Islet of Langerhans (tissue), 1 donor: ENCODE data around the gene MTF2.
"Not testable (repeated sequence)": the region's sequence is repeated elsewhere in the genome, so short reads cannot be mapped to it uniquely, and the experiment has no call there.

Experiments
- FAIRE-seq: peaks from one replicate; lab custom pipeline; 2011; peaks lifted over from hg19 to GRCh38; lab: Jason Lieb, UNC

MTF2 gene

GRCh38 chr1:93078986-93079654, at the start of gene MTF2:
Gene MTF2 (plus strand): TSS chr1:93079283. CDS start chr1:93079527, 244 bp downstream.
- no peak for FAIRE-seq

GRCh38 chr1:93029317-93029716, 49.8 kb upstream of the MTF2 start:
- FAIRE-seq: no peak

- FAIRE-seq: not testable (repeated sequence)
Measured at GRCh38 chr1:93030191-93030590, 48.9 kb upstream of the MTF2 start.

GRCh38 chr1:93031711-93032110, 47.4 kb upstream of the MTF2 start:
- FAIRE-seq: no peak

- FAIRE-seq: no peak
Measured at GRCh38 chr1:93033029-93033428, 46.1 kb upstream of the MTF2 start.

GRCh38 chr1:93033785-93034184, 45.3 kb upstream of the MTF2 start:
- FAIRE-seq: no peak

- no peak for FAIRE-seq
Measured at GRCh38 chr1:93034397-93034796, 44.7 kb upstream of the MTF2 start.

GRCh38 chr1:93036672-93037071, 42.4 kb upstream of the MTF2 start:
- no peak for FAIRE-seq

GRCh38 chr1:93042187-93043056, 36.7 kb upstream of the MTF2 start:
- no peak for FAIRE-seq

GRCh38 chr1:93043057-93043557, 36.0 kb upstream of the MTF2 start:
- FAIRE-seq: no peak

- no peak for FAIRE-seq
Measured at GRCh38 chr1:93047618-93048017, 31.5 kb upstream of the MTF2 start.

- no peak for FAIRE-seq
Measured at GRCh38 chr1:93051961-93052360, 27.1 kb upstream of the MTF2 start.

GRCh38 chr1:93056214-93056613, 22.9 kb upstream of the MTF2 start:
- no peak for FAIRE-seq

GRCh38 chr1:93056649-93057048, 22.4 kb upstream of the MTF2 start:
- peak; percentile 30 for FAIRE-seq

- peak; percentile 85 for FAIRE-seq
Measured at GRCh38 chr1:93061895-93062792, 16.9 kb upstream of the MTF2 start.

GRCh38 chr1:93076268-93076667, 2.8 kb upstream of the MTF2 start:
- FAIRE-seq: no peak

GRCh38 chr1:93078203-93078602, 880 bp upstream of the MTF2 start:
- FAIRE-seq: no peak

GRCh38 chr1:93078638-93078985, 471 bp upstream of the MTF2 start:
- FAIRE-seq: peak; percentile 69

- no peak for FAIRE-seq
Measured at GRCh38 chr1:93079685-93080141, 630 bp downstream of the MTF2 start.

- peak; percentile 41 for FAIRE-seq
Measured at GRCh38 chr1:93080179-93080823, 1.2 kb downstream of the MTF2 start.

- FAIRE-seq: no peak
Measured at GRCh38 chr1:93081716-93082115, 2.6 kb downstream of the MTF2 start.

GRCh38 chr1:93082313-93082712, 3.2 kb downstream of the MTF2 start:
- no peak for FAIRE-seq
